RWPE2 (cell line): ENCODE results near the gene NAMPT.
"Not testable (repeated sequence)": the region's sequence is repeated elsewhere in the genome, so short reads cannot be mapped to it uniquely, and the experiment has no call there.

ENCODE experiments used
- ATAC-seq: fragments of 200-7000 bp; cut with Tn5 transposase; 3 replicates; pipeline ENCODE4 v1.9.1; 2021; ENCODE audit warnings: low read depth
- DNase-seq: peaks from one replicate; pipeline ENCODE4 v3.0.0-alpha.2; 2020; ENCODE audit warnings: low spot score
- H3K27ac ChIP-seq: fragments of 450-650 bp; 2 replicates; pipeline ENCODE4 v1.5.1; 2017; ENCODE audit warnings: mild to moderate bottlenecking; ENCODE audit not compliant: poor library complexity, severe bottlenecking
- H3K27me3 ChIP-seq: fragments of 250-450 bp; sonication (Bioruptor Pico); 2 replicates; pipeline ENCODE4 v1.5.1; 2021; ENCODE audit warnings: mild to moderate bottlenecking, moderate library complexity; ENCODE audit not compliant: insufficient read depth, poor library complexity, severe bottlenecking
- H3K36me3 ChIP-seq: fragments of 250-450 bp; sonication (Bioruptor Pico); 2 replicates; pipeline ENCODE4 v1.5.1; 2020; ENCODE audit warnings: low read depth, mild to moderate bottlenecking, moderate library complexity
- H3K4me1 ChIP-seq: fragments of 250-450 bp; sonication (Bioruptor Pico); 2 replicates; pipeline ENCODE4 v1.5.1; 2021; ENCODE audit warnings: mild to moderate bottlenecking, moderate library complexity; ENCODE audit not compliant: insufficient read depth, poor library complexity, severe bottlenecking
- H3K4me3 ChIP-seq: fragments of 250-450 bp; sonication (Bioruptor Pico); 2 replicates; pipeline ENCODE4 v1.5.1; 2021; ENCODE audit warnings: mild to moderate bottlenecking, moderate library complexity; ENCODE audit not compliant: severe bottlenecking
- H3K9me3 ChIP-seq: fragments of 250-450 bp; sonication (Bioruptor Pico); 2 replicates; pipeline ENCODE4 v1.5.1; 2021; ENCODE audit warnings: mild to moderate bottlenecking, moderate library complexity; ENCODE audit not compliant: severe bottlenecking
- CTCF ChIP-seq: fragments of 450-650 bp; IDR thresholded peaks from one replicate; pipeline ENCODE4 v1.5.1; 2017; ENCODE audit warnings: mild to moderate bottlenecking, moderate library complexity; ENCODE audit not compliant: poor library complexity, severe bottlenecking

The NAMPT gene

GRCh38 chr7:106329408-106329807 lies 44.6 kb upstream of the NAMPT start:
- no peak for TF ChIP-seq CTCF
- H3K27ac ChIP-seq, result no peak overlapping the region

GRCh38 chr7:106327538-106328481 lies 43.0 kb upstream of the NAMPT start:
- Histone ChIP-seq H3K27ac (no peak overlapping the region), H3K36me3 (no peaks in the 10 kb centered on the region), H3K4me3 (no peak overlapping the region), H3K27me3 (no peaks in the 10 kb centered on the region), H3K9me3 (no peaks in the 10 kb centered on the region), H3K4me1 (peaks cover 7% of the 10 kb centered on the region)
- DNase-seq, result no peak
- ATAC-seq, result no peak
- no peak for TF ChIP-seq CTCF

More at GRCh38 chr7:106329408-106329807, 44.6 kb upstream of the NAMPT start:
- Histone ChIP-seq H3K27me3 (no peaks in the 10 kb centered on the region), H3K36me3 (no peaks in the 10 kb centered on the region), H3K4me3 (no peak overlapping the region), H3K9me3 (no peaks in the 10 kb centered on the region), H3K4me1 (peaks cover 7% of the 10 kb centered on the region)
- DNase-seq (no peak), ATAC-seq (no peak)

DNA sequence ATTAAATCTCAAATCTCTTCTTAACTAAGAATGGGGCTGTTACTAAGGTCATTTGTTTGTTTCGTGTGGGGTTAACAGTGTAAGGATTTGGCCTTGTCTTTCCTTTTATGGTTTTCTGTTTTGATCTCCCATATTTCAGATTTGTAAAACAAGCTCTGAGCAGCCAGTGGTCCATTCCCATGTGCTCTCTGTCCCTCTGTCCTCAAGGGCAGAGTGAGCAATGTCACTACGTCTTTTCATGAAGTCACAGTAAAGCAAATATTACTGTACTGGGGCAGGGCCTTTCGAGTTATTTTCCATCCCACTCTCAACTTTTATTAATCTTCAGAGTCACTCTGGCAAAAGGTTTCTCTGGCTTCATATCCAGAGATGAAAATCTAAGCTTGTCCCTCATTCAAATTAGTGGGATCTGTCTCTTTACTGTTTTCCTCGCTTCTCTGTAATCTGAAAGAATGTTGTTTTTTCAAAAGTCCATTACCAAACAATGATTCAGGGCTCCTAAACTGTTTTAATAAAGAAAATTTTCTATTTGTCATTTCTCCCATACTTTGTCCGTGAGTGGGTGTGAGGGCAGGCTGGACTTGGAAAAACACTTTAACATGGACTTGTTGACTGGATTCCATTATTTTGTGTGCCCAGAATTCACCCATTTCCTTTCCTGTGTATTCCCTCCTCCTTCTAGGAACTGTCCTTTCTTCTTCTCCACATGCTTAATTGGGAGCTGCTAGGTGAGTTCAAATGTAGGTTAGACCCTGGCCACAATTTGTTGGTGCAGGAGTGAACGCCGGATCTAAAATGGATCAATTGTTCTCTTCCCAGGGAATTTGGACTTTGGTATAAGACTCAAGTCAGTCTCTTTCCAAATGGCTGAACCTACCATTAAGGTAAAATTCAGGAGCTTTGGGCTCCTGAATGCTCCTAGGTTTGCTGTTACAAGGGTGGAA lies 42.1 kb upstream of the NAMPT start:
- no peak for DNase-seq
- no peaks in the 10 kb centered on the region for H3K27me3 ChIP-seq
- ATAC-seq, result no peak

GRCh38 chr7:106324509-106324908 lies 39.7 kb upstream of the NAMPT start:
- H3K27ac ChIP-seq, H3K36me3 ChIP-seq, DNase-seq, H3K4me1 ChIP-seq, H3K4me3 ChIP-seq, H3K9me3 ChIP-seq, H3K27me3 ChIP-seq, ATAC-seq: not testable (repeated sequence)

More for the DNA sequence above, 42.1 kb upstream of the NAMPT start:
- Histone ChIP-seq H3K36me3 (no peaks in the 10 kb centered on the region), H3K27ac (no peak overlapping the region), H3K4me1 (peaks cover 7% of the 10 kb centered on the region), H3K9me3 (no peaks in the 10 kb centered on the region), H3K4me3 (no peak overlapping the region)
- no peak for TF ChIP-seq CTCF

DNA sequence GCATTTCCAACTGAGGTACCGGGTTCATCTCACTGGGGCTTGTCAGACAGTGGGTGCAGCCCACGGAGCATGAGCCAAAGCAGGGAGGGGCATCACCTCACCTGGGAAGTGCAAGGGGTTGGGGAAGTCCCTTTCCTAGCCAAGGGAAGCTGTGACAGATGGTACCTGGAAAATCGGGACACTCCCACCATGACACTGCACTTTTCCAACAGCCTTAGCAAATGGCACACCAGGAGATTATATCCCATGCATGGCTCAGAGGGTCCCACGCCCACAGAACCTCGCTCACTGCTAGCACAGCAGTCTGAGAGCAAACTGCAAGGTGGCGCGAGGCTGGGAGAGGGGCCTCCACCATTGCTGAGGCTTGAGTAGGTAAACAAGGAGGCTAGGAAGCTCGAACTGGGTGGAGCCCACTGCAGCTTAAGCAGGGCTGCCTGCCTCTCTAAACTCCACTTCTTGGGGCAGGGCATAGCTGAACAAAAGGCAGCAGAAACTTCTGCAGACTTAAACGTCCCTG lies 35.5 kb upstream of the NAMPT start:
- not testable (repeated sequence) for ATAC-seq, H3K4me3 ChIP-seq, DNase-seq, H3K4me1 ChIP-seq, H3K27ac ChIP-seq, H3K27me3 ChIP-seq, H3K36me3 ChIP-seq, H3K9me3 ChIP-seq
